GM20000 (cell line): ENCODE data around the gene MAN1A1.
"Not testable (repeated sequence)": the region's sequence is repeated elsewhere in the genome, so short reads cannot be mapped to it uniquely, and the experiment has no call there.

ENCODE experiments used
- DNase-seq: peaks from one replicate; pipeline ENCODE4 v3.0.0; 2012; ENCODE audit warnings: low spot score
- CTCF ChIP-seq: IDR thresholded peaks from 2 replicates; pipeline ENCODE4 v1.5.1; 2012; ENCODE audit warnings: mild to moderate bottlenecking, control low read depth; ENCODE audit errors: extremely low read depth, missing control alignments

MAN1A1 gene

GRCh38 chr6:119301429-119301828 is 48.1 kb downstream of the MAN1A1 start:
- TF ChIP-seq CTCF, result no peak
- DNase-seq, result no peak

GRCh38 chr6:119299694-119300093 is 49.9 kb downstream of the MAN1A1 start:
- no peak for DNase-seq
- no peak for TF ChIP-seq CTCF

- DNase-seq, result no peak
Observed at GRCh38 chr6:119297049-119297448, 52.5 kb downstream of the MAN1A1 start.

GRCh38 chr6:119296036-119297035 is 53.2 kb downstream of the MAN1A1 start:
- no peak for TF ChIP-seq CTCF
- DNase-seq, result no peak

More at GRCh38 chr6:119297049-119297448, 52.5 kb downstream of the MAN1A1 start:
- TF ChIP-seq CTCF, result no peak

- no peak for TF ChIP-seq CTCF
- peak; percentile 12 for DNase-seq
Observed at GRCh38 chr6:119294984-119295383, 54.6 kb downstream of the MAN1A1 start.

GRCh38 chr6:119291060-119291459 is 58.5 kb downstream of the MAN1A1 start:
- DNase-seq, result not testable (repeated sequence)

GRCh38 chr6:119290306-119290705 is 59.3 kb downstream of the MAN1A1 start:
- no peak for TF ChIP-seq CTCF
- DNase-seq, result no peak
